Measurements from ENCODE around the gene TGM1.

DNA sequence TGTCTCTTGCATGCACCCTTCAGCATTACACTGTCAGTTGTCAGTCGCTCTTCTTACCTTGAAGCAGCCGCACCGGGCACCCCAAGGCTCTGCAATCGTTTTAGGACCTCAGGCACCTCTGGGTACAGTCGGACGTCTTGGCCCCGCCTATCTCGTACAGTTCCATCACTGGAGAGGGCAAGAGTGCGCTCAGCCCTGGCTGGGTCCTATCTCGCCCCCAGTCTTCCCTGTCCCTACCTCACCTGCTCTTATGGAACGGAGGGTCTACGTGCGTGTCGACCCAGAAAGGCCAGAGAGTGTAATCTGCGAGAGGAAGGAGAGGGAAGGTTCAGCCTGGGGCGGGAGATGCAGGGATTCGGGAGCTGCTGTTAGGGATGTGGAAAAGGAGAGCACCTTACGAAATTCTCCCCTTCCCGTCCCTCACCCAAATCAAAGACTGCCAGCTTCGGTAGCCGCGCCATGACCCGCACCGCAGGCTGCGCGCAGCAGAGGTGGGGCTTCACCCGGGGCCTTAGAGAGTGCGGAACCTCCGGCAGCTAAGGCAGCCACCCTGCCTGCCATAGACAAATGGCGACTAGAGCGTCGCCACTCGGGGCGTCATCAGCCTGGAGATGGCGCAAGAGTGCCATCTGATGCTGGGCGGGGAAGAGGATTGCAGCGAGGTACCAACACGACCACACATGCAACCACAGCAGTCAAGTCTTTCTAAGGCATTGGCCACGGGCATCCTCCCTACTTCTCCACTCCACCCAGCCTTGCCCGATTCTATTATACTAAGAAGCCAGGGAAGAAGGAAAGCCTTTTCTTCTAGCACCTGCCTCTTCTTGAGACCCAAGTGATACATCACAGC lies 47.3 kb downstream of the TGM1 start, which contains the start of gene MDP1:
- TF ChIP-seq EZH2 (IDR thresholded peaks at IDR 0.05), result no peak
- TF ChIP-seq, protein P1, sequence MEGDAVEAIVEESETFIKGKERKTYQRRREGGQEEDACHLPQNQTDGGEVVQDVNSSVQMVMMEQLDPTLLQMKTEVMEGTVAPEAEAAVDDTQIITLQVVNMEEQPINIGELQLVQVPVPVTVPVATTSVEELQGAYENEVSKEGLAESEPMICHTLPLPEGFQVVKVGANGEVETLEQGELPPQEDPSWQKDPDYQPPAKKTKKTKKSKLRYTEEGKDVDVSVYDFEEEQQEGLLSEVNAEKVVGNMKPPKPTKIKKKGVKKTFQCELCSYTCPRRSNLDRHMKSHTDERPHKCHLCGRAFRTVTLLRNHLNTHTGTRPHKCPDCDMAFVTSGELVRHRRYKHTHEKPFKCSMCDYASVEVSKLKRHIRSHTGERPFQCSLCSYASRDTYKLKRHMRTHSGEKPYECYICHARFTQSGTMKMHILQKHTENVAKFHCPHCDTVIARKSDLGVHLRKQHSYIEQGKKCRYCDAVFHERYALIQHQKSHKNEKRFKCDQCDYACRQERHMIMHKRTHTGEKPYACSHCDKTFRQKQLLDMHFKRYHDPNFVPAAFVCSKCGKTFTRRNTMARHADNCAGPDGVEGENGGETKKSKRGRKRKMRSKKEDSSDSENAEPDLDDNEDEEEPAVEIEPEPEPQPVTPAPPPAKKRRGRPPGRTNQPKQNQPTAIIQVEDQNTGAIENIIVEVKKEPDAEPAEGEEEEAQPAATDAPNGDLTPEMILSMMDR (IDR thresholded peaks at IDR 0.05), result peak; percentile 73

Measured in neural progenitor cell (in vitro differentiated cells).